ENCODE results near the gene ARFRP1.

DNA sequence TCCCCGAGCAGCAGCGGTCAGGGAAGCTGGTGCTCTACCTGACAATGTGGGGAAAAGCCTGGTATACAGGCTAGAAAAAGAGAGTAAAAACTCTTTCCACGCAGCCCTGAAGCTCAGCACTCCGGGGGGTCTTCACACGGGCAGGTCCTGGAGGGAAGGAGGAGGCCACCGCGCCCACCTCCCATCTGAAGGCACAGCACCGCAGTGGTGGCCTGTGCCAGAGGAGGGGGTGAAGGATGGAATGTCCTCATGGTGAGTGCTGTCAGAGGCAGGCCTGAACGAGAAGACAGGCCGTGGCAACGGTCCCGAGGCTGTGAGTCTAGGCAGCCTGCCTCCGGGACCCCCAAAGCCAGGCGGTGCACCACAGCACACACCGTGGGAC, 37.6 kb upstream of the ARFRP1 start:
- TF ChIP-seq, protein P1, sequence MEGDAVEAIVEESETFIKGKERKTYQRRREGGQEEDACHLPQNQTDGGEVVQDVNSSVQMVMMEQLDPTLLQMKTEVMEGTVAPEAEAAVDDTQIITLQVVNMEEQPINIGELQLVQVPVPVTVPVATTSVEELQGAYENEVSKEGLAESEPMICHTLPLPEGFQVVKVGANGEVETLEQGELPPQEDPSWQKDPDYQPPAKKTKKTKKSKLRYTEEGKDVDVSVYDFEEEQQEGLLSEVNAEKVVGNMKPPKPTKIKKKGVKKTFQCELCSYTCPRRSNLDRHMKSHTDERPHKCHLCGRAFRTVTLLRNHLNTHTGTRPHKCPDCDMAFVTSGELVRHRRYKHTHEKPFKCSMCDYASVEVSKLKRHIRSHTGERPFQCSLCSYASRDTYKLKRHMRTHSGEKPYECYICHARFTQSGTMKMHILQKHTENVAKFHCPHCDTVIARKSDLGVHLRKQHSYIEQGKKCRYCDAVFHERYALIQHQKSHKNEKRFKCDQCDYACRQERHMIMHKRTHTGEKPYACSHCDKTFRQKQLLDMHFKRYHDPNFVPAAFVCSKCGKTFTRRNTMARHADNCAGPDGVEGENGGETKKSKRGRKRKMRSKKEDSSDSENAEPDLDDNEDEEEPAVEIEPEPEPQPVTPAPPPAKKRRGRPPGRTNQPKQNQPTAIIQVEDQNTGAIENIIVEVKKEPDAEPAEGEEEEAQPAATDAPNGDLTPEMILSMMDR (IDR thresholded peaks at IDR 0.05), result no peak
- TF ChIP-seq EZH2 (IDR thresholded peaks at IDR 0.05; ENCODE audit: borderline replicate concordance, insufficient read depth, low read depth, low read length, poor library complexity, severe bottlenecking), result no peak
